Lung (tissue), 12 donors: ENCODE results near the gene SLC7A4. TPM values are rescaled to one million over a fixed set of nuclear protein-coding genes. Genes with fewer than 3 reads are reported as not detected.
"Not testable (repeated sequence)": the region's sequence is repeated elsewhere in the genome, so short reads cannot be mapped to it uniquely, and the experiment has no call there.

ENCODE experiments used
- ATAC-seq: fragments of 200-7000 bp; cut with Tn5 transposase; one replicate; pipeline ENCODE4 v1.9.1; 2020; ENCODE audit warnings: moderate number of reproducible peaks; ENCODE audit not compliant: insufficient read depth, low FRiP score
- DNase-seq, 3 donors: peaks; one replicate each; pipeline ENCODE4 v3.0.0-alpha.2; 2013 to 2017
- H3K27ac ChIP-seq, 2 donors: one replicate each; pipeline ENCODE4 v1.5.1; 2013; ENCODE audit warnings: mild to moderate bottlenecking in 2 of 2, moderate library complexity in 2 of 2, control low read depth in 1 of 2, inconsistent platforms in 1 of 2, low read depth in 1 of 2, low read length in 1 of 2
- H3K27me3 ChIP-seq, 3 donors: one replicate each; pipeline ENCODE4 v1.5.1; 2013; ENCODE audit warnings: low read length in 2 of 3; ENCODE audit not compliant: control insufficient read depth in 3 of 3, insufficient read depth in 3 of 3
- H3K36me3 ChIP-seq, 4 donors: one replicate each; pipeline ENCODE4 v1.5.1; 2013; ENCODE audit warnings: low read length in 4 of 4, mild to moderate bottlenecking in 1 of 4, moderate library complexity in 1 of 4; ENCODE audit not compliant: control insufficient read depth in 4 of 4, insufficient read depth in 4 of 4
- H3K4me1 ChIP-seq, 5 donors: one replicate each; pipeline ENCODE4 v1.5.1; 2013; ENCODE audit warnings: low read length in 5 of 5, mild to moderate bottlenecking in 2 of 5, moderate library complexity in 1 of 5; ENCODE audit not compliant: control insufficient read depth in 5 of 5, insufficient read depth in 5 of 5
- H3K4me3 ChIP-seq: one replicate; pipeline ENCODE4 v1.5.1; 2013; ENCODE audit warnings: mild to moderate bottlenecking, control low read depth, moderate library complexity
- H3K9ac ChIP-seq, 2 donors: one replicate each; pipeline ENCODE4 v1.5.1; 2013; ENCODE audit warnings: low read length in 2 of 2, control low read depth in 1 of 2; ENCODE audit not compliant: insufficient read depth in 1 of 2
- H3K9me3 ChIP-seq, 4 donors: one replicate each; pipeline ENCODE4 v1.5.1; 2013; ENCODE audit warnings: low read length in 3 of 4, mild to moderate bottlenecking in 1 of 4, moderate library complexity in 1 of 4; ENCODE audit not compliant: control insufficient read depth in 4 of 4, insufficient read depth in 3 of 4
- WGBS, 2 donors: extraction: QIAGEN DNeasy Blood & Tissue Kit; methylation state at CpG; one replicate each; pipeline ENCODE4 v1.1.7; 2013; 5-methylcytosine and 5-hydroxymethylcytosine counted together
- polyA plus RNA-seq, 2 donors: library from polyadenylated mRNA; stranded (reverse); fragments of 200-250 nt; gene quantifications; one replicate each; pipeline ENCODE4 v1.2.1, GENCODE V29; 2013
- total RNA-seq, 2 donors: library from RNA; depleted of rRNA in 1 of 2; stranded (reverse); fragments of >200 nt in 1 of 2; gene quantifications; one replicate each; pipeline ENCODE4 v1.2.1, GENCODE V29; 2014 to 2021
- TF ChIP-seq, protein P1 (sequence below): IDR thresholded peaks from 2 replicates; pipeline ENCODE4 v1.5.1; 2012; ENCODE audit warnings: mild to moderate bottlenecking; ENCODE audit errors: control extremely low read depth, extremely low read depth
- donor health status: control.
- donor health status: control.
- donor health status: Bipolar disorder and iron deficiency.
- donor health status: healthy.
- donor health status: DM: yes; HTN: yes; CAD: no.

Gene SLC7A4
- total and polyA plus RNA-seq, 4 donors = 0.18 to 1.1 (median 0.80) TPM

DNA sequence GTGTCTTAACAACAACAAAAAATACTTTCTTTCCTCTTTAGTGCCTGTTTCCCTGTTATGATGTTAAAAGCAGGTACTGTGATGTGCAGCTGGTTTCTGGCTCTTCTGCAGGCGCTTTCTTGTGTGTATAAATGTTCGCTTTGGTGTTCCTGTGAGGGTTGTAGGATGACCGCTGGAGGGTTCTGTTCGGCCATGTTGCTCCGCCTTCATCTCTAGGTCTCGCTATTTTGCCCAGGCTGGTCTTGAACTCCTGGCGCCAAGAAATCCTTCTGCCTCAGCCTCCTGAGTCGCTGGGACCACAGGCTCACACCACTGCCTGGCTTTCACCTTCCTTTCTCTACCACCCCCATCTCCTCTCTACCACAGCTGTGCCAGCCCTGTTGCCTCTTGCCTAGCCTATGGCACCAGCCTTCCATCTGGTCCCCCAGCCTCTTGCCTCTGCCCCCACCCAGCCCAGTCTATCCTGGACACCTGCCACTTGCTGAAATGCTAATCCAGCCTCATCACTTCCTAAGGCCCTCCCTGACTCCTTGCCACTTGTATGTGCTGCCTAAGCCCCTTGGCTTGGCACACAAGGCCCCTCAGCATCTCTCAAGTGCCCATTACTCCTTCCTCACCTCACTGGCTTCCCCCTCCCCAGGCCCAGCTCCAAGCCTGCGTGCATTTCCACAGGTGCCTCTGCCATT lies 18.9 kb upstream of the SLC7A4 start:
- no peak for DNase-seq

GRCh38 chr22:21048965-21049364 lies 16.6 kb upstream of the SLC7A4 start:
- not testable (repeated sequence) for H3K27ac ChIP-seq, H3K27me3 ChIP-seq, DNase-seq, H3K36me3 ChIP-seq, H3K9ac ChIP-seq, H3K4me3 ChIP-seq, ATAC-seq, H3K9me3 ChIP-seq
- WGBS, 2 donors = 90 to 100% methylated on average over 2 to 9 of the region's 12 CpGs
- H3K4me1 ChIP-seq = peaks cover 0 to 13% (median 0%) of the 10 kb centered on the region in 5 donors

More for the DNA sequence above, 18.9 kb upstream of the SLC7A4 start:
- Histone ChIP-seq H3K9ac (no peak overlapping the region), H3K27me3 (peaks cover 0 to 3% (median 0%) of the 10 kb centered on the region in 3 donors), H3K9me3 (peaks cover 0 to 1% (median 0%) of the 10 kb centered on the region in 4 donors), H3K36me3 (no peaks in the 10 kb centered on the region), H3K4me3 (no peak overlapping the region), H3K27ac (no peak overlapping the region), H3K4me1 (peaks cover 0 to under 1% (median 0%) of the 10 kb centered on the region in 5 donors)
- WGBS, 2 donors = 84 to 88% methylated on average over 9 of the region's 9 CpGs
- TF ChIP-seq, protein P1, sequence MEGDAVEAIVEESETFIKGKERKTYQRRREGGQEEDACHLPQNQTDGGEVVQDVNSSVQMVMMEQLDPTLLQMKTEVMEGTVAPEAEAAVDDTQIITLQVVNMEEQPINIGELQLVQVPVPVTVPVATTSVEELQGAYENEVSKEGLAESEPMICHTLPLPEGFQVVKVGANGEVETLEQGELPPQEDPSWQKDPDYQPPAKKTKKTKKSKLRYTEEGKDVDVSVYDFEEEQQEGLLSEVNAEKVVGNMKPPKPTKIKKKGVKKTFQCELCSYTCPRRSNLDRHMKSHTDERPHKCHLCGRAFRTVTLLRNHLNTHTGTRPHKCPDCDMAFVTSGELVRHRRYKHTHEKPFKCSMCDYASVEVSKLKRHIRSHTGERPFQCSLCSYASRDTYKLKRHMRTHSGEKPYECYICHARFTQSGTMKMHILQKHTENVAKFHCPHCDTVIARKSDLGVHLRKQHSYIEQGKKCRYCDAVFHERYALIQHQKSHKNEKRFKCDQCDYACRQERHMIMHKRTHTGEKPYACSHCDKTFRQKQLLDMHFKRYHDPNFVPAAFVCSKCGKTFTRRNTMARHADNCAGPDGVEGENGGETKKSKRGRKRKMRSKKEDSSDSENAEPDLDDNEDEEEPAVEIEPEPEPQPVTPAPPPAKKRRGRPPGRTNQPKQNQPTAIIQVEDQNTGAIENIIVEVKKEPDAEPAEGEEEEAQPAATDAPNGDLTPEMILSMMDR = no peak
- no peak for ATAC-seq

DNA sequence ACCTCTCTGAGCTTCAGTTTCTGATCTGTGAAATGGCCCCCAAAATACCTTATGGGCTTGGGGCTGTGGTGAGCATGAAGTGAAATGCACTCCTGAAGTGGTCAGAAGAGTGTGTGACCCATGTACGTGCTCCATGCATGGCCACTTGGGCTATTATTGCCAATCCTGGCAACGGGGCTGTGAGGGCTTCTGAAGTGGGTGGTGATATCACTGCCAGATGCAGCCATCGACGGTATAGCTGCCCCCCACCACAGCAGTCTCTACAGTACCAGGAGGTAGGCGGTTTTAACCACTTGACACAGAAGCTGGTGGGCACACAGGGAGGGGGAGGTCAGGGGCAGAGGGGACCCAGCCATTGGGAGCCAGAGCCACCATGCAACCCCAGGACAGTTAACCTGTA lies 16.1 kb upstream of the SLC7A4 start:
- WGBS, 2 donors = 74 to 85% methylated on average over 5 of the region's 5 CpGs
- not testable (repeated sequence) for H3K9me3 ChIP-seq, H3K9ac ChIP-seq, H3K27ac ChIP-seq, ATAC-seq, H3K36me3 ChIP-seq, H3K27me3 ChIP-seq, DNase-seq, H3K4me3 ChIP-seq
- H3K4me1 ChIP-seq = peaks cover 0 to 13% (median 0%) of the 10 kb centered on the region in 5 donors

- Histone ChIP-seq H3K27me3 (no peaks in the 10 kb centered on the region), H3K36me3 (no peaks in the 10 kb centered on the region), H3K9me3 (peaks cover 0 to 1% (median 0%) of the 10 kb centered on the region in 4 donors), H3K27ac (no peak overlapping the region), H3K4me1 (peaks cover 0 to 13% (median 0%) of the 10 kb centered on the region in 5 donors), H3K9ac (no peak overlapping the region), H3K4me3 (no peak overlapping the region)
- DNase-seq (no peak), ATAC-seq (no peak)
- TF ChIP-seq, protein P1 = no peak
- 80 to 93% methylated on average over 6 to 7 of the region's 7 CpGs for WGBS, 2 donors
Observed at GRCh38 chr22:21047730-21048129, 15.4 kb upstream of the SLC7A4 start.
